Ectodermal cell (in vitro differentiated cells): ENCODE results near the gene PRKCA.
A peak's percentile ranks its signal among the peaks of the same experiment; 100 is the strongest.

ENCODE experiments used
- H3K27ac ChIP-seq: 2 replicates; pipeline ENCODE4 v1.7.0; 2013; ENCODE audit warnings: mild to moderate bottlenecking, low read depth, low read length; ENCODE audit not compliant: insufficient read depth, poor library complexity, severe bottlenecking
- H3K27me3 ChIP-seq: 2 replicates; pipeline ENCODE4 v1.7.0; 2013; ENCODE audit warnings: mild to moderate bottlenecking, low read length; ENCODE audit not compliant: insufficient read depth, control insufficient read depth, poor library complexity, severe bottlenecking
- H3K36me3 ChIP-seq: one replicate; pipeline ENCODE4 v1.7.0; 2013; ENCODE audit warnings: low read length; ENCODE audit not compliant: control insufficient read depth, insufficient read depth
- H3K4me1 ChIP-seq: one replicate; pipeline ENCODE4 v1.7.0; 2013; ENCODE audit warnings: low read length; ENCODE audit not compliant: control insufficient read depth, insufficient read depth
- H3K4me3 ChIP-seq: 2 replicates; pipeline ENCODE4 v1.7.0; 2013; ENCODE audit warnings: low read depth, low read length, control low read depth; ENCODE audit not compliant: insufficient read depth
- H3K9me3 ChIP-seq: 2 replicates; pipeline ENCODE4 v1.7.0; 2013; ENCODE audit warnings: mild to moderate bottlenecking, low read length, moderate library complexity; ENCODE audit not compliant: control insufficient read depth
- WGBS, 2 experiments: methylation state at CpG; one replicate each; pipeline ENCODE4 v1.1.7; 2013; ENCODE audit warnings: missing lambda C conversion rate in 2 of 2; 5-methylcytosine and 5-hydroxymethylcytosine counted together

The PRKCA gene

DNA sequence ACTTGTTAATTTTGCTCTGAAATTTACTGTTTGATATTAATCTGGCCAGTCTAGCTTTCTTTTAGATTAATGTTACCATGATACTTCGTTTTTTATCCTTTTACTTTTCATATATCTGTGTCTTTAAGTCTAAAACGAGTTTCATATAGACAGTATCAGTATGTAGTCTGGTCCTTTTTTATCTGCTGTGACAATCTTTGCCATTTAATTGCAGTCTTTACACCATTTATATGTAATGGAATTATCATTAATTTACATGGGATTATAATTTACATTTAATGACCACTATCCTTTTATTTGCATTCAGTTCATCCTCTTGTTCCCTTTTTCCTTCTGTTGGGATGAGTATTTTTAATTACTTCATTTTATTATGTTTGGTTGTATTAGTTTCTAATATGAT is 243.5 kb downstream of the PRKCA start:
- 67% methylated on average over 1 of the region's 2 CpGs; no CpG with 5 or more reads in 1 of the 2 experiments for WGBS, 2 experiments
- Histone ChIP-seq H3K9me3 (no peaks in the 10 kb centered on the region), H3K27ac (no peak overlapping the region), H3K36me3 (no peaks in the 10 kb centered on the region), H3K4me1 (peaks cover 25% of the 10 kb centered on the region), H3K4me3 (no peak overlapping the region), H3K27me3 (no peaks in the 10 kb centered on the region)

DNA sequence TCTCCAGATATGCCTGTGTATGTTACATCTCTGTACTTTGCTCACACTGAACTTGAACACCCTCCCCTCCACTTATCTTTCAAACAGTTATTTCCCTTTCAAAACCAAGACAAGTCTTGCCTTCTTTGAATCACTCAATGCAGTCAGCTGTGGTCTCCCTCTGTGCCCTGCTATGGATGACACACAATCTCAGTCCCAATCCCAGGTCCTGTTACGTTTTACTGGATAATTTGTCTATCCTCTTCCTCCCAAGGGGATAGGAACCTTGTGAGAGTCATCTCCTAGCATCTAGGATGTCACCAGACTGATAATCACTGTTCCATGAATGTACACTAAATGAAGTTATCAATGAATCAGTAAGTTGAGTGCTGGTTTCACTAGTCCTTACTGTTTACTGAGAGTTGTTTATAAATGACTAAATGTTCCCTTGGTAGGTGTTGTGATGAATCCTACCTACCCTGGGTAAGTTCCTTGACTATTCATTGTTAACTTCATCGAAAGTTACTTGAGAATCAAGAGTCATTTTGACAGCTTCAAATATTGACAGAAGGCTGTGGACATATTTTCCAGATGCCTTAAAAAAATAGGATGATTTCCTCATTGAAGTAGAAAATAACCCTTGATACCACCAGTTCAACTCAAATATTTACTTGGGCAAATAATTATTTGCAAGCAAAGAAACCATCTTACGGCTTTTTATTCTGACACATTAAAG is 244.9 kb downstream of the PRKCA start:
- H3K4me1 ChIP-seq: peaks cover 15% of the 10 kb centered on the region

DNA sequence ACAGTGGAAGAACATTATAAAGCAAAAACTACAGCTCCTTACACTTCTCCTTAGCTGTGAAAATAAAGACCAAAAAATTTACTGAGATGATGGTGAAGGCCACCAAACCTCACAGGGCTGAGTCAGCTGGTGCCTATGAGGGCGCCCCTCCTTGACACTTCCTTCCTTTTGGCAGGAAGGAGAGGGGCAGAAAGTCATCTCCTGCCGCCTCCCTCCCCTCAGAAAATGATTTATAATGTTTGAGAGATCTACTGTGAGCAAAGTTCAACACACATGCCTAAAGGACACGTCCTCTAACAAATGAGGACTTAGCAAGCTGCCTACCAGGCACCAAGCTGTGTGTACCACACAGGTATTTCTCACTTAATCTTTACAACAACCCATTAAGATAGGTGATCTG is 245.7 kb downstream of the PRKCA start:
- no peak overlapping the region for H3K27ac ChIP-seq
- H3K4me1 ChIP-seq: peaks cover 15% of the 10 kb centered on the region
- no peaks in the 10 kb centered on the region for H3K36me3 ChIP-seq
- WGBS, 2 experiments: 85 to 91% methylated on average over 2 to 3 of the region's 3 CpGs
- no peak overlapping the region for H3K4me3 ChIP-seq
- no peaks in the 10 kb centered on the region for H3K27me3 ChIP-seq
- no peaks in the 10 kb centered on the region for H3K9me3 ChIP-seq

More for the DNA sequence above, 244.9 kb downstream of the PRKCA start:
- Histone ChIP-seq H3K27ac (no peak overlapping the region), H3K9me3 (no peaks in the 10 kb centered on the region), H3K36me3 (no peaks in the 10 kb centered on the region), H3K27me3 (no peaks in the 10 kb centered on the region), H3K4me3 (no peak overlapping the region)
- WGBS, 2 experiments: 82 to 91% methylated on average over 3 of the region's 3 CpGs

DNA sequence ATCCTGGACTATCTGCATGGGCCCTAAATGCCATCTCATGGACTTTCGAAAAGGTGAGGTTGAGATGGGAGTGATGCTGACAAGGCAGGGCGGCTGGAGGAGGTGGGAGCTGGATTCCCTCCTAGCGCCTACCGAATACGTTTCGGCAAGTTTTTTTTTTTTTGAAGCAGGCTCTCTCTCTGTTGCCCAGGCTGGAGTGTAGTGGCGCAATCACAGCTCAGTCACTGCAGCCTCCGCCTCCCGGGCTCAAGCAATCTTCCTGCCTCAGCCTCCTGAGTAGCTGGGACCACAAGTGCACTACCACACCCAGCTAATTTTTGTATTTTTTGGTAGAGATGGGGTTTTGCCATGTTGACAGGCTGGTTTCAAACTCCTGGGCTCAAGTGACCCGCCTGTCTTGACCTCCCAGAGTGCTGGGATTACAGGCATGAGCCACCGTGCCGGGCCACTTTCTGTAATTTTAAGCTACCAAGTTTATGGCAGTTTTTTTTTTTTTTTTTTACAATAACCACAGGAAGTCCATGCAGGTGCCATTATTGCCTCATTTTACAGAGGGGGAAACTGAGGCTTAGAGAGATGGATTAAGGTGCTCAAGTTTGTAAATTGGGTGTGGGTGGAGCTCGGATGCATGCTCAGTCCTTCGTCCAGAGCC is 246.4 kb downstream of the PRKCA start:
- WGBS, 2 experiments: 78 to 83% methylated on average over 14 of the region's 14 CpGs
- H3K27me3 ChIP-seq: no peaks in the 10 kb centered on the region
- no peak overlapping the region for H3K27ac ChIP-seq
- no peak overlapping the region for H3K4me3 ChIP-seq
- H3K36me3 ChIP-seq: no peaks in the 10 kb centered on the region
- peaks cover 15% of the 10 kb centered on the region for H3K4me1 ChIP-seq
- no peaks in the 10 kb centered on the region for H3K9me3 ChIP-seq

DNA sequence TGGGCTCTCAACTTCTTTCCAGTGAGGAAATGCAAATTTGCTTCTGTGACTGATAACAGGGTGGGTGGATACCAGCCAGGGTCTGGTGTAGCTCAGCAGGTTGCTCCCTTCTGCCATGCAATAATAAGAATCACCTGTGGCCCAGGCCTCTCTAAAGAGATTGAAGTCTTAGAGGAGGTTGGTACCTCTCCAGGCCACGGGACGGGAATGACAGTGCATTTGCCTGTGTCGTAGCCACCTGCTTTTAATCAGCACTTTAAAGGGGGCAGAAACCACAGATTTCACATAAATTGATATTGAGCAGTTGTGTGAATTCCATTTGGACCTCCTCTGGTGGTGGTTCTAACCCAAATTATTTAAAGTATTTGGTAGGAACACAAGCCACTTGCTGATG is 246.9 kb downstream of the PRKCA start:
- WGBS, 2 experiments: 36 to 44% methylated on average over 3 of the region's 3 CpGs
- Histone ChIP-seq H3K27ac (peak overlapping the region; percentile 8), H3K9me3 (no peaks in the 10 kb centered on the region), H3K36me3 (no peaks in the 10 kb centered on the region), H3K4me1 (peaks cover 15% of the 10 kb centered on the region), H3K4me3 (no peak overlapping the region), H3K27me3 (no peaks in the 10 kb centered on the region)

DNA sequence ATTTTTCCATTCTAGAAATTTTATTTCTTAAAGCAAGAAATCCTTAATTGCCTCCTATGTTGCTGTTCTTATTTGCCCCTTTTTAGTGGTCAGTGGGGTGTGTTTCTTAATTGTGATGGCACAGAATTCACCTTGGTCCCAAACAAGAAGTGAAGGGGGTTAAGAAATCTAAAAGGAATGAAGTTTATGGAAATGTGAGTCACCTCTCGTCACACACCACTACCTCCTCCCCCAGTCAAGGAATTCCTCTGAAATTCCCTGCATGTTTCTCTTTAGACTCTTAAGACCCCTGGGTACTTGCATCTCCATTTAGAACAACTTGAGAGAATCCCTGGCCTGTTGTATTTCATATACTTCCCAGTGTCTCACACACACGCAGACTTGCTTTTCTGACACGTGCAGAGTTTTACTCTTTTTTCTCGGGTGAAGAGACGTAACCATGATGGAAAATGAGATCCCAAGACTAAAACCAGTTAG is 247.4 kb downstream of the PRKCA start:
- Histone ChIP-seq H3K36me3 (no peaks in the 10 kb centered on the region), H3K27ac (peak overlapping the region; percentile 11)

DNA sequence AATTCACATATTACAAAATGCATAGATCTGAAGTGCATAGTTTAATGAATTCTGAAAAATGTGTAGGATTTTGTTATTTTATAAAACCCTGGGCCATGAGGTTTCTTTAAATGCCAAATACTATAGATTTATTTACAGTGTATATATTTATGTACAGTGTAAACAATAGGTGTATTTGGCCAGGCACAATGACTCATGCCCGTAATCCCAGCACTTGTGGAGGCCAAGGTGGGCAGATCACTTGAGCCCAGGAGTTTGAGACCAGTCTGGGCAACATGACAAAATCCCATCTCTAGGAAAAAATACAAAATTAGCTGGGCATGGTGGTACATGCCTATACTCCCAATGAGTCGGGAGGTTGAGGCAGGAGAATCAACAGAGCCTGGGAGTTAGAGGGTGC is 249.4 kb downstream of the PRKCA start:
- Histone ChIP-seq H3K9me3 (no peaks in the 10 kb centered on the region), H3K4me1 (peaks cover 15% of the 10 kb centered on the region), H3K27me3 (no peaks in the 10 kb centered on the region), H3K27ac (no peak overlapping the region), H3K4me3 (no peak overlapping the region), H3K36me3 (no peaks in the 10 kb centered on the region)
- WGBS, 2 experiments: 95 to 96% methylated on average over 2 of the region's 2 CpGs

More for the DNA sequence above, 247.4 kb downstream of the PRKCA start:
- Histone ChIP-seq H3K27me3 (no peaks in the 10 kb centered on the region), H3K9me3 (no peaks in the 10 kb centered on the region), H3K4me1 (peaks cover 15% of the 10 kb centered on the region), H3K4me3 (no peak overlapping the region)
- WGBS, 2 experiments: 30 to 46% methylated on average over 5 of the region's 5 CpGs

DNA sequence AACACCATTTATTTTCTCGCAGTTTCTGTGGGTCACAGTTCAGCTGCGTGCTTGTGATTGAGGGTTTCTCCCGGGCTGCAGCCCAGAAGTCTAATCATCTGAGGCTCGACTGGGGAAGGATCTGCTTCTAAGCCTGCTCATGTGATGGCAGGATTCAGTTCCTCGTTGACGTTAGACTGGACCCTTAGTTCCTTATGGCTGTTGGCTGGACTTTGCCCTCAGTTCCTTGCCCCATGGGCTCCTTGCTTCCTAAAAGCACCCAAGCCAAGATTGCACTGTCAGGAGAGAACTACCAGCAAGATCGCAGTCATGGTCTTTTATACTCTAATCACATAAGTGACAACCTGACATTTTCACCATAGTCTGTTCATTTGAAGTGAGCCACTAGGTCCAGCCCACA is 250.0 kb downstream of the PRKCA start:
- Histone ChIP-seq H3K36me3 (no peaks in the 10 kb centered on the region), H3K9me3 (no peaks in the 10 kb centered on the region), H3K4me3 (no peak overlapping the region), H3K4me1 (peaks cover 15% of the 10 kb centered on the region), H3K27me3 (no peaks in the 10 kb centered on the region), H3K27ac (no peak overlapping the region)
- 94 to 95% methylated on average over 7 of the region's 7 CpGs for WGBS, 2 experiments

DNA sequence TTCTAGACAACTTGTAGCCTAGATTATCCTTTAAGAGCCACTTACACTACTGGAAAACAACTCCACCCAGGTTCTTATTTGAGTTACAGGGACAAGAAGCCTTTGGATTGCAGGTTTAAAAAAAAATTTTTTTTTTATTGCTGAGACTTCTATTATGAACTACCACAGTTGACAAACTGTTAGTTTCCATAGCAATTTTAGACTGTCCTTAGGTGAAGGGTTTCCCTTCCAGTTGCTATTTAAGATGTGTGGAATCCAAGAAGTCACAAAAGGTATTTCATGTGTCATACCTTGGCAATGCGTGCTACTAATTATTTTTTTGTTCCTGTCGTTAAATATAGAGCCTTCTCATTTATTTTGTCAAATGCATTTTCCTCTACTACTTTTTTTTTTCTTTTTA is 253.2 kb downstream of the PRKCA start:
- Histone ChIP-seq H3K4me3 (no peak overlapping the region), H3K9me3 (no peaks in the 10 kb centered on the region), H3K27me3 (no peaks in the 10 kb centered on the region), H3K27ac (no peak overlapping the region), H3K4me1 (peaks cover 2% of the 10 kb centered on the region), H3K36me3 (no peaks in the 10 kb centered on the region)
- WGBS, 2 experiments: 87 to 98% methylated on average over 2 of the region's 2 CpGs

DNA sequence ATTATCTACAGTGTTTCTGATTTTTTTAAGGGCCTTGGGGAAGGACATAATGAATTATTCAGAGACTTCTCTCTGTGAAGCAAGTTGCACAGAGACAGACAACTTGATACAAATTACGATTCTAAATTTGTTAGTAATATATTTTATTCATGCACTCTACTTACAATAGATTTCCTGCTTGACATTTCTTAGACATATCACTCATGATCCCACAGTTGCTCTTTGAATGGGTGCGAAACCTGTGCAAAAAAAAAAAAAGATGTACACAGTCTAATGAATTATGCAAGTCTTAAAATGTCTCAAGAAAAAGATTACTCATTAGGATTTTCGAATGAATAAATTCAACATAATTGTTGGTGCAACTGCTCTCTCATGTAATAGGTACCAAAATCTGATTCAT is 254.8 kb downstream of the PRKCA start:
- Histone ChIP-seq H3K36me3 (no peaks in the 10 kb centered on the region), H3K27ac (no peak overlapping the region), H3K27me3 (no peaks in the 10 kb centered on the region), H3K9me3 (no peaks in the 10 kb centered on the region), H3K4me1 (no peaks in the 10 kb centered on the region), H3K4me3 (no peak overlapping the region)
- 88 to 100% methylated on average over 2 of the region's 3 CpGs for WGBS, 2 experiments
